HEK293 (cell line): ENCODE data around the gene BBS9.

Source experiments
- CTCF ChIP-seq: fragments of 450-650 bp; formaldehyde crosslinking; IDR thresholded peaks from 2 replicates; pipeline ENCODE4 v1.5.1; 2016; ENCODE audit warnings: missing biosample characterization, missing genetic modification characterization
- INSM2 ChIP-seq: fragments of 450-650 bp; formaldehyde crosslinking; IDR thresholded peaks from 2 replicates; pipeline ENCODE4 v1.5.1; 2016; ENCODE audit warnings: missing biosample characterization, missing genetic modification characterization
- PATZ1 ChIP-seq: fragments of 450-650 bp; formaldehyde crosslinking; IDR thresholded peaks from 2 replicates; pipeline ENCODE4 v1.5.1; 2016; ENCODE audit warnings: missing biosample characterization, missing genetic modification characterization
- ZNF10 ChIP-seq: fragments of 450-650 bp; formaldehyde crosslinking; IDR thresholded peaks from 2 replicates; pipeline ENCODE4 v1.5.1; 2017; ENCODE audit warnings: missing biosample characterization, missing genetic modification characterization
- ZNF146 ChIP-seq: fragments of 450-650 bp; formaldehyde crosslinking; IDR thresholded peaks from 2 replicates; pipeline ENCODE4 v1.5.1; 2016; ENCODE audit warnings: missing biosample characterization, missing genetic modification characterization
- TF ChIP-seq, protein P1 (sequence below): fragments of 450-650 bp; formaldehyde crosslinking; IDR thresholded peaks from 2 replicates; pipeline ENCODE4 v1.5.1; 2016; ENCODE audit warnings: missing biosample characterization, missing genetic modification characterization

- TF ChIP-seq CTCF (tag by site-specific recombination) (no peak), PATZ1 (tag by site-specific recombination) (no peak), ZNF146 (tag by site-specific recombination) (no peak), INSM2 (tag by site-specific recombination) (no peak), ZNF10 (tag by site-specific recombination) (no peak)
- TF ChIP-seq, protein P1, sequence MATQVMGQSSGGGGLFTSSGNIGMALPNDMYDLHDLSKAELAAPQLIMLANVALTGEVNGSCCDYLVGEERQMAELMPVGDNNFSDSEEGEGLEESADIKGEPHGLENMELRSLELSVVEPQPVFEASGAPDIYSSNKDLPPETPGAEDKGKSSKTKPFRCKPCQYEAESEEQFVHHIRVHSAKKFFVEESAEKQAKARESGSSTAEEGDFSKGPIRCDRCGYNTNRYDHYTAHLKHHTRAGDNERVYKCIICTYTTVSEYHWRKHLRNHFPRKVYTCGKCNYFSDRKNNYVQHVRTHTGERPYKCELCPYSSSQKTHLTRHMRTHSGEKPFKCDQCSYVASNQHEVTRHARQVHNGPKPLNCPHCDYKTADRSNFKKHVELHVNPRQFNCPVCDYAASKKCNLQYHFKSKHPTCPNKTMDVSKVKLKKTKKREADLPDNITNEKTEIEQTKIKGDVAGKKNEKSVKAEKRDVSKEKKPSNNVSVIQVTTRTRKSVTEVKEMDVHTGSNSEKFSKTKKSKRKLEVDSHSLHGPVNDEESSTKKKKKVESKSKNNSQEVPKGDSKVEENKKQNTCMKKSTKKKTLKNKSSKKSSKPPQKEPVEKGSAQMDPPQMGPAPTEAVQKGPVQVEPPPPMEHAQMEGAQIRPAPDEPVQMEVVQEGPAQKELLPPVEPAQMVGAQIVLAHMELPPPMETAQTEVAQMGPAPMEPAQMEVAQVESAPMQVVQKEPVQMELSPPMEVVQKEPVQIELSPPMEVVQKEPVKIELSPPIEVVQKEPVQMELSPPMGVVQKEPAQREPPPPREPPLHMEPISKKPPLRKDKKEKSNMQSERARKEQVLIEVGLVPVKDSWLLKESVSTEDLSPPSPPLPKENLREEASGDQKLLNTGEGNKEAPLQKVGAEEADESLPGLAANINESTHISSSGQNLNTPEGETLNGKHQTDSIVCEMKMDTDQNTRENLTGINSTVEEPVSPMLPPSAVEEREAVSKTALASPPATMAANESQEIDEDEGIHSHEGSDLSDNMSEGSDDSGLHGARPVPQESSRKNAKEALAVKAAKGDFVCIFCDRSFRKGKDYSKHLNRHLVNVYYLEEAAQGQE (tag by site-specific recombination): no peak
These were observed 147.0 kb downstream of the BBS9 start for GRCh38 chr7:33276325-33276724.
